ENCODE data around the gene ATG4A. TPM values are rescaled to one million over a fixed set of nuclear protein-coding genes. Genes with fewer than 3 reads are reported as not detected.

Gene ATG4A
- total RNA-seq, 4 donors from 2014 or later = 3.8 to 9.1 (median 6.5) TPM

- whole genome bisulfite sequencing, 2 donors = 90 to 93% methylated on average over 2 of the region's 2 CpGs
- DNase-seq (ENCODE audit: low spot score in 2 of 2) = no peak
- intact Hi-C loops (cut with DNase I; ENCODE audit: low total_unique reads) = no loop called here
- H3K4me3 ChIP-seq (ENCODE audit: low read depth, poor library complexity, severe bottlenecking) = no peak overlapping the region
- TF ChIP-seq CTCF (IDR thresholded peaks at IDR 0.05) (no peak), POLR2A (IDR thresholded peaks at IDR 0.05) (no peak)
Measured at GRCh38 chrX:108097380-108097779, 5.8 kb downstream of the ATG4A start.

- H3K4me3 ChIP-seq (ENCODE audit: low read depth, poor library complexity, severe bottlenecking) = no peak overlapping the region
- no peak for DNase-seq (ENCODE audit: low spot score in 2 of 2)
- intact Hi-C loops (cut with DNase I; ENCODE audit: low total_unique reads) = no loop called here
- TF ChIP-seq POLR2A (IDR thresholded peaks at IDR 0.05) (no peak), CTCF (IDR thresholded peaks at IDR 0.05) (no peak)
Measured at GRCh38 chrX:108105473-108105872, 13.9 kb downstream of the ATG4A start.

GRCh38 chrX:108114541-108114940, 23.0 kb downstream of the ATG4A start:
- intact Hi-C loops (cut with DNase I; ENCODE audit: low total_unique reads) = no loop called here
- TF ChIP-seq CTCF (IDR thresholded peaks at IDR 0.05) (no peak), POLR2A (IDR thresholded peaks at IDR 0.05) (no peak)
- no peak overlapping the region for H3K4me3 ChIP-seq (ENCODE audit: low read depth, poor library complexity, severe bottlenecking)
- DNase-seq (ENCODE audit: low spot score in 2 of 2) = no peak

GRCh38 chrX:108117988-108118387, 26.4 kb downstream of the ATG4A start:
- WGBS, 2 donors = 59 to 83% methylated on average over 3 of the region's 3 CpGs
- H3K4me3 ChIP-seq (ENCODE audit: low read depth, poor library complexity, severe bottlenecking) = no peak overlapping the region
- TF ChIP-seq POLR2A (IDR thresholded peaks at IDR 0.05) (no peak), CTCF (IDR thresholded peaks at IDR 0.05) (no peak)
- no peak for DNase-seq (ENCODE audit: low spot score in 2 of 2)
- intact Hi-C loops (cut with DNase I; ENCODE audit: low total_unique reads) = no loop called here

- no peak overlapping the region for H3K4me3 ChIP-seq (ENCODE audit: low read depth, poor library complexity, severe bottlenecking)
- 26 to 35% methylated on average over 3 of the region's 3 CpGs for WGBS, 2 donors
- no peak for DNase-seq (ENCODE audit: low spot score in 2 of 2)
- intact Hi-C loops (cut with DNase I; ENCODE audit: low total_unique reads) = no loop called here
- TF ChIP-seq CTCF (IDR thresholded peaks at IDR 0.05) = no peak
- TF ChIP-seq POLR2A (IDR thresholded peaks at IDR 0.05) = no peak
Measured at GRCh38 chrX:108121291-108121690, 29.7 kb downstream of the ATG4A start.

- TF ChIP-seq POLR2A (IDR thresholded peaks at IDR 0.05) (no peak), CTCF (IDR thresholded peaks at IDR 0.05) (no peak)
- WGBS, 2 donors = 27 to 39% methylated on average over 2 of the region's 2 CpGs
- intact Hi-C loops (cut with DNase I; ENCODE audit: low total_unique reads) = no loop called here
- no peak for DNase-seq (ENCODE audit: low spot score in 2 of 2)
- no peak overlapping the region for H3K4me3 ChIP-seq (ENCODE audit: low read depth, poor library complexity, severe bottlenecking)
Measured at GRCh38 chrX:108122748-108123147, 31.2 kb downstream of the ATG4A start.
